HG03103 (cell line): ENCODE results near the gene CTXN1.
"Not testable (repeated sequence)": the region's sequence is repeated elsewhere in the genome, so short reads cannot be mapped to it uniquely, and the experiment has no call there.

Experiments used
- ATAC-seq: cut with Tn5 transposase; IDR thresholded peaks from one replicate; pipeline ENCODE4 v1.9.1; 2021; ENCODE audit warnings: low read depth; ENCODE audit not compliant: unreplicated experiment

Gene CTXN1

DNA sequence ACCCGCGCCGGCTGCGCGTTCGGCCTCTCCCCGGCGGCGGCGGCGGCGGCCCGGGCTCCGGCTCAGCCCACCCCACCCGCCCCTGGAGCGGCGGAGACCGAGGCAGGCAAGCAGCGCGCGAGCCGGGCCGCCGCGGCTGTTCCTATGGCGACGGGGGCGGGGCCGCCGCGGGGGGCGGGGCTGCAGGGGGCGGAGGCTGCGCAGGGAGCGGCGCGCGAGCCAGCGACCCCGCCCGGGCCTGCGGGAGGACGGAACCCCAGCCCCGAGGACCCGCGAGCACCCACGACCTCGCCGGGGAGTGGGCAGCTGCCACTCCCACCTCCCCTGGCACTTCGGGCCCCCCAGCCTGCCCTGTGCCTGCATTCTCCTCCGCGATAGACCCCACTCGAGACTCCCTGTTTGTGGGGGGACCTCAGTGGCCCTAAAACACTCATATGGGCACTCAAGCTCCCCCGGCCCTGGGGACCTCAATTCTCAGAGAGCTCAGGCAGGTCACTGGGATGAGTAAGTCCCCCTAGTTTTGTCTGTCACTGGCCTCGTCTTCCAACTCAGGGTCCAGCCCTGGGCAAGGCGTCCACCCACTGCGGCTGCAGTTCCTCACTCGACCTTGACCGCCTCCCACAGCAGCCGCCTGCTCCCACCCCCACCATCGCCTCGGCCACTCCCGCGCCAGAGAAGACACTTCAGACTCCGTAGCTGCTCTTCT, at the start of gene CTXN1:
CTXN1 (minus strand) TSS at position 115 of the 706 bp plus-strand sequence. CDS start 597 bp downstream, outside the sequence.
- no peak for ATAC-seq

GRCh38 chr19:7975037-7975436, 49.1 kb upstream of the CTXN1 start:
- ATAC-seq = no peak

GRCh38 chr19:7973883-7974282, 47.9 kb upstream of the CTXN1 start:
- no peak for ATAC-seq

DNA sequence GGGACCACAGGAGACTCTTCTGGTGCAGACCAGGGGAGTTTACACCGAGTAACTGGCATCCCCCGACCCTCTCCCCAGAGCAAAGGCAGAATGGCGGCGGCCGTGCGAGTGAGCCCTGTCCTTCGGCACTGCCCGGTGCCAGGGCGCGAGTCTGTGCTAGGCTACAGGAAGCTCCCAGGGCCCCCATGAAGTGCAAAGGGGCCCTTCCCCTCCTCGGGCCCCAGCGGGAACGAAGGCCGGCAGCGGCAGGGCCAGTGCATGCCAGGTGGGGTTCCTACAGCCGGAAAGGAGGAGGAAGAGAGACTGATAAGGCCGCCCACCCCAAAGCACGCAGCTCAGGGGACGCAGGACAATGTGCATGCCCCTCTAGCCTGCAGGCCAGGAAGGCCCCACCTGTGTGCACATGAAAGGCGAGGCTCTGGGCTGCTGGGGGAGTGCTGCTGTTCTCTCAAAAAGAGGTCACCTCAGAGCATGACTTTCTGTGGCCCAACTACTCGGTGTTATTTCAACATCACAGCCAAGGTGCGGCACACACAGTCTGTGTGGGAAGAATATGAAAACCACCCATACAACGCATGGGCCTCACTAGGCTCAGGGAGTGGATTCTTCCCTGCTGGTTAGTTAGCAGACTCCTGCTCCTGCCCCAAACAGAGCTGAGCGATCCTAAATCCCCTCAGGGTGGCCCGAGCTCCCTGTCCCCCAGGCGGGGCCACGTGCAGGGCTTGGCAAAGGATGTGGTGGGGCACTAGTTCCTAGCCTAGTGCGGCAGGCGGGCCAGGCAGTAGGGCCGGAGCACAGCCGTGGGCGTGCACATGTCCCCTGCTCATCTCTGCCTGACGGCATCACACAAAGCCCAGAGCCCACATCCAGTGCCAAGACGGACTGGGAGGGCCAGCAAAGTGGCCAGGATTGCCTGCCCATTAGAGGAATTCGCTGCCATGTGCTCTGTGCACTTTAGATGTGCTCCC, 45.9 kb upstream of the CTXN1 start:
- no peak for ATAC-seq

GRCh38 chr19:7970716-7971448, 44.9 kb upstream of the CTXN1 start:
- ATAC-seq = no peak

DNA sequence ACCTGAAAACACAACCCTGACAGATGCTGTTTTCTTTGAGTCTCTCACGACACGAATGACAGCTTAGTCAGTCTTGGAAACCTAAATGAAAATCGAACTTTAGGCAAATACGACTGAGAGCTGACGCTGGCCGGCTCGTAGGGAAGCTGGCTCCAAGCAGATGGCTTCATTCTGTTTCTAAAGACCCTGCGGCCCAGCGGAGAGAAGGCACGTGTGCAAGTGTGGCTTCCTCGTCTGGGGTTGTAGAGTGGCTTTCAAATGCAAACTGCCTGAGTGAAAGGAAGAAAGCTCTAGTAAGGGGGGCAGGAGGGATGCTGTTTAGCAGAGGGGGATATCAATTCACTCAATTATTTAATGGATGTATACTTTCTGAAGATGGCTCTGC, 43.6 kb upstream of the CTXN1 start:
- ATAC-seq = no peak

GRCh38 chr19:7968796-7969554, 43.0 kb upstream of the CTXN1 start:
- no peak for ATAC-seq

GRCh38 chr19:7968008-7968795, 42.3 kb upstream of the CTXN1 start:
- ATAC-seq = no peak

DNA sequence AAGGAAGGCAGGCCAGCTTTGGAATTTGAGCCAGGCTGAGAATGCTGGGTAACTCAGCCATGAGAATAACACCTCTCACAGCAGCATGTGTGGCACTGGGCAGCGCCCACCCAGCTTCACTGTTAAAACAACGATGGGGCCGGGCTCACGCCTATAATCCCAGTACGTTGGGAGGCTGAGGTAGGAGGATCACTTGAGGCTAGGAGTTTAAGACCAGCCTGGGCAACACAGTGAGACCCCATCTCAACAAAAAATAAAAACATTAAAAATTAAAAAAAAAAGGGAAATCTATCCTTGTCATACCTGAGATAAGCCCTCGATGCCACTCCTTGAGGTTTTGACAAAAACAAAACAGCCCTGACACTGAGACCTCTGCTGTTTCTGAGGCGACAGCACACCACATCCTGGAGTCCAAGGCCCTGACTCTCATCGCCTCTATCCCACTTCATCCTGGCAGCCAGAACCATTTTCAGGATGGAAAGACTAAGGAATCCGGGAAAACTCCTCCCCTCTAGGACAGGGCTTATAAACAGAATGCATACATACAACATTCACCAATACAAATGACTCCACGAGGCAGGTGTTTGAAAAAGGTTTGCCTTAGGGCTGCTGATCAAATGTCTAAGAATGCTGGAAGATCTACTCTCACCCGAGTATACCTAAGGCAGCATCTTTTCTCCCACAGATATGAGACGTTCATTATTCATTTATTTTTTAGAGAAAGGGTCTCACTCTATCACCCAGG, 40.2 kb upstream of the CTXN1 start:
- ATAC-seq = no peak

- ATAC-seq = no peak
Measured at GRCh38 chr19:7965259-7965841, 39.4 kb upstream of the CTXN1 start.

- ATAC-seq = no peak
Measured at GRCh38 chr19:7963566-7963965, 37.6 kb upstream of the CTXN1 start.

GRCh38 chr19:7962644-7963268, 36.8 kb upstream of the CTXN1 start:
- no peak for ATAC-seq

DNA sequence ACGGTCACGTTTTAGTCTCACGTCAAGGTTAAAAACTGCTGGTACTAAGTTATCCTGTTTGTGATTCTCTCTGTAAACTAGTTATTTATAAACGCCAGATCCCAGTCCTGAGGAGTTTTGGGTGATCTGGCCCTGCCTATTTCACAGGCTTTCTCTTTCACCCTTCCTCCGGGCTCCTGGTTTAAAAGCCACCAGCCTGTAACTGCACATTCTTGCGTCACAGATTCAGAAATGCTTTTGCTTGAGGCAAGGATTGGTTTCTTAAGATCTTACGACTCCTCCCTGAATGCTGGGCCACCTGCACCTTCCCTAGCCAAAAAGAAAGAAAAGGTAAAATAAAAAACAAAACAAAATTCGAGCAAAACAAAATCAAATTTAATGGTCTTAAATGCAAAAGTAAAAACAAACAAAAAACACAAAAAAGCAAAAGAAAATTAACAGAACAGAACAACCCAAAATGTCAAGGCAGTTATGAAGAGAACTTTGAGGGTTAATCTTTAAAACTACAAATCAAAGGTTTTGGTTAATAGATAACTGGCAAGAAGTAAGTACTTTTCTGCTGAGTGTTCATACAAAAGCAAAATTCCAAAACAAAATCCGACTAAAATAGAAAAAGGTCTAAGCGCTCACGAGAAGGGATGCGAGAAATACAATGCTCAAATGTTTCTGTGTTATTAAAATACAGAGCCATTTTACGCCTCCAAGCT, 36.1 kb upstream of the CTXN1 start:
- no peak for ATAC-seq

GRCh38 chr19:7961082-7961481, 35.1 kb upstream of the CTXN1 start:
- not testable (repeated sequence) for ATAC-seq

GRCh38 chr19:7959211-7959610, 33.3 kb upstream of the CTXN1 start:
- no peak for ATAC-seq

- no peak for ATAC-seq
Measured at GRCh38 chr19:7955696-7956095, 29.8 kb upstream of the CTXN1 start.

DNA sequence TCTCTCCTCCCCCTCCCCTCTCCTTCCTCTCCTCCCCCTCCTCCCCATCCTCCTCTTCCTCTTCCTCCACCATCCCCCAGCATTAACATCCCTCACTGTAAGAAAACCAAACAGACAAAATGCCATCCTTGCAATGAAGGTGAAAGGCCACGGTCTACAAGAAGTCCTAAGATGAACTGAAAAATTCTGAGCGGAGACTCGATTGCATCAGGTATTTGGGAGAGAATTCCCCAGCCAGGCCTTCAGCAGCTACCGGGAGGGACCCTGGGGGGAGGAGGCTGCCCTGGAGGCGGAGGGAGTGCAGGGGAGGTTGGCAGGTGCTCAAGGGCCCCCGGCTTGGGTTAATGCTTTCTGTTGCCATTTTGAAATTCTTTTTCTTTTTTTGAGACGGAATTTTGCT, 27.6 kb upstream of the CTXN1 start:
- ATAC-seq = no peak
